GM12891 (cell line): ENCODE data around the gene SEMA4A.

Experiments used
- POLR2A ChIP-seq: IDR thresholded peaks from 2 replicates; pipeline ENCODE4 v1.6.1; 2011; ENCODE audit warnings: low read depth, low read length, control low read depth
- POLR2AphosphoS5 ChIP-seq: IDR thresholded peaks from 2 replicates; pipeline ENCODE4 v1.6.1; 2011; ENCODE audit warnings: low read depth, low read length, control low read depth
- SPI1 ChIP-seq: IDR thresholded peaks from 2 replicates; pipeline ENCODE4 v1.6.1; 2011; ENCODE audit warnings: low read depth, low read length, control low read depth
- TAF1 ChIP-seq: IDR thresholded peaks from 2 replicates; pipeline ENCODE4 v1.6.1; 2011; ENCODE audit warnings: low read depth, low read length, control low read depth

DNA sequence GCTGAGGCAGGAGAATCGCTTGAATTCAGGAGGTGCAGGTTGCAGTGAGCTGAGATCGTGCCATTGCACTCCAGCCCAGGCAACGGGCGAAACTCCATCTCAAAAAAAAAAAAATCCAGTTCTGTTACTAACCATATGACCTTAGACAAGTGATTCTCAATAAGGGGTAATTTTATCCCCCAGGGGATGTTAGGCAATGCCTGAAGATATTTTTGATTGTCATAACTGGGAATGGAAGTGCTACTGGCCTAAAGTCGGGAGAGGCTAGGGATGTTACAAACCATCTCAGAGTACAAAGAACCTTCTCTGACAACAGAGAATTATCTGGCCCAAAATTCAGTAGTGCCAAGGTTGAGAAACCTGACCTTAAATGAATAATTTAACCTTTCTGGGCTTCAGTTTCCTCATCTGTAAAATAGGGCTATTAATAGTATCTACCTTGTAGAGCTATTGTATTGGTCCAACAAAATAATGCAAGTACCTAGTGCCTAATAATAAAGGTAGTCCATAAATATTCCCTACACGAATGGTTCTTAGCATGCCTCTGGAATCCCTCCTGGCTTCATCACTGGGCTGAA is 44.6 kb upstream of the SEMA4A start:
- TF ChIP-seq POLR2AphosphoS5 (no peak), TAF1 (no peak), POLR2A (no peak), SPI1 (no peak)
